ENCODE results near the gene SLC17A7. TPM values are rescaled to one million over a fixed set of nuclear protein-coding genes. Genes with fewer than 3 reads are reported as not detected.
A peak's percentile ranks its signal among the peaks of the same experiment; 100 is the strongest.

SLC17A7 gene
- total and polyA plus RNA-seq, 9 of the 15 experiments (the other 6 are each of a cell fraction or from before 2014, with no cell fraction given) = 1.1 to 15.7 (median 2.4) TPM

- POLR2A ChIA-PET = no interaction called here
- Histone ChIP-seq H3K4me2 (ENCODE audit: insufficient read depth, low read length) (peak overlapping the region; percentile 73), H3K9me1 (ENCODE audit: control insufficient read depth, insufficient read depth, low read length) (no peaks in the 10 kb centered on the region), H3K36me3 (ENCODE audit: control insufficient read depth, insufficient read depth, low read length) (peaks cover 12% of the 10 kb centered on the region; the same call in 1 of the 3 replicates), H2AFZ (ENCODE audit: low read depth, low read length) (peak overlapping the region; percentile 94), H3K4me3 (peak overlapping the region; percentile 56), H3K27ac (ENCODE audit: extremely low read depth, low read depth, low read length) (no peak overlapping the region), H3K9ac (ENCODE audit: insufficient read depth in 1 of 2, low read depth in 2 of 2, low read length in 2 of 2) (peak overlapping the region; percentile 53 to 94; a peak in 3 of 4 replicates), H3K9me3 (replicated peaks; ENCODE audit: control insufficient read depth, insufficient read depth, low read depth, low read length) (no peaks in the 10 kb centered on the region), H3K79me2 (ENCODE audit: control insufficient read depth, insufficient read depth, low read length) (no peaks in the 10 kb centered on the region), H4K20me1 (replicated peaks; ENCODE audit: control insufficient read depth, insufficient read depth, low read length) (no peaks in the 10 kb centered on the region), H3K4me1 (replicated peaks in 1 of 2; ENCODE audit: control insufficient read depth in 2 of 2, insufficient read depth in 2 of 2, low read length in 2 of 2) (peaks cover 11 to 50% of the 10 kb centered on the region in 2 experiments), H3K27me3 (ENCODE audit: control insufficient read depth in 2 of 2, insufficient read depth in 2 of 2, low read length in 2 of 2) (no peaks in the 10 kb centered on the region)
- ATAC-seq (no peak), FAIRE-seq (no peak), DNase-seq (ENCODE audit: extremely low read depth in 1 of 4, low spot score in 3 of 4) (no peak)
- CTCF ChIA-PET (ENCODE audit: low intra/inter-chr PET ratio) = interaction anchor here (0.8 to 1.3 kb wide), 3 partner anchors 28 to 204 kb away, joined by 3 to 5 read pairs (median 3); no protein-coding TSS in a partner anchor
- intact Hi-C loops (cut with micrococcal nuclease) (loop anchor here (1.0 kb wide), 1 partner anchor 29 kb away; no protein-coding TSS in a partner anchor), in situ Hi-C loops (cut with MboI) (no loop called here)
- no TSS peak for BruUV-seq (replicated peaks)
- WGBS (ENCODE audit: insufficient coverage, low coverage, missing lambda C conversion rate) = 8% methylated on average over 4 of the region's 11 CpGs
- TF ChIP-seq CHD4 (IDR thresholded peaks at IDR 0.05; ENCODE audit: insufficient read depth, insufficient replicate concordance, low read depth, low read length, poor library complexity, severe bottlenecking) (no peak), SIN3B (IDR thresholded peaks at IDR 0.05; ENCODE audit: low read depth) (no peak), ZNF583 (CRISPR knock-in tag; IDR thresholded peaks at IDR 0.05) (no peak), LARP7 (IDR thresholded peaks at IDR 0.05) (peak; percentile 77; the same call in 1 of the 2 replicates), HNRNPLL (IDR thresholded peaks at IDR 0.05; ENCODE audit: low read depth, low read length, poor library complexity, severe bottlenecking) (no peak), SAFB (IDR thresholded peaks at IDR 0.05; ENCODE audit: borderline replicate concordance, low read depth, low read length) (no peak), MYBL2 (IDR thresholded peaks at IDR 0.05; ENCODE audit: low read depth) (no peak), MYBL2 (CRISPR knock-in tag; IDR thresholded peaks at IDR 0.05; ENCODE audit: borderline replicate concordance) (no peak), ZBED1 (IDR thresholded peaks at IDR 0.05) (no peak), ELF4 (CRISPR knock-in tag; IDR thresholded peaks at IDR 0.05) (0 out of 2 replicates have a peak, but pooled peaks have one; percentile 6), DEAF1 (CRISPR knock-in tag; IDR thresholded peaks at IDR 0.05) (no peak), ZNF778 (CRISPR knock-in tag; IDR thresholded peaks at IDR 0.05) (no peak), POLR2B (IDR thresholded peaks at IDR 0.05; ENCODE audit: low read depth, partially characterized antibody) (no peak), CBFA2T3 (IDR thresholded peaks at IDR 0.05) (no peak), ZNF695 (CRISPR knock-in tag; IDR thresholded peaks at IDR 0.05) (no peak), ZBTB26 (CRISPR knock-in tag; IDR thresholded peaks at IDR 0.05) (0 out of 2 replicates have a peak, but pooled peaks have one; percentile 23)
- TF ChIP-seq, protein P1, sequence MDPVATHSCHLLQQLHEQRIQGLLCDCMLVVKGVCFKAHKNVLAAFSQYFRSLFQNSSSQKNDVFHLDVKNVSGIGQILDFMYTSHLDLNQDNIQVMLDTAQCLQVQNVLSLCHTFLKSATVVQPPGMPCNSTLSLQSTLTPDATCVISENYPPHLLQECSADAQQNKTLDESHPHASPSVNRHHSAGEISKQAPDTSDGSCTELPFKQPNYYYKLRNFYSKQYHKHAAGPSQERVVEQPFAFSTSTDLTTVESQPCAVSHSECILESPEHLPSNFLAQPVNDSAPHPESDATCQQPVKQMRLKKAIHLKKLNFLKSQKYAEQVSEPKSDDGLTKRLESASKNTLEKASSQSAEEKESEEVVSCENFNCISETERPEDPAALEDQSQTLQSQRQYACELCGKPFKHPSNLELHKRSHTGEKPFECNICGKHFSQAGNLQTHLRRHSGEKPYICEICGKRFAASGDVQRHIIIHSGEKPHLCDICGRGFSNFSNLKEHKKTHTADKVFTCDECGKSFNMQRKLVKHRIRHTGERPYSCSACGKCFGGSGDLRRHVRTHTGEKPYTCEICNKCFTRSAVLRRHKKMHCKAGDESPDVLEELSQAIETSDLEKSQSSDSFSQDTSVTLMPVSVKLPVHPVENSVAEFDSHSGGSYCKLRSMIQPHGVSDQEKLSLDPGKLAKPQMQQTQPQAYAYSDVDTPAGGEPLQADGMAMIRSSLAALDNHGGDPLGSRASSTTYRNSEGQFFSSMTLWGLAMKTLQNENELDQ (CRISPR knock-in tag; IDR thresholded peaks at IDR 0.05; ENCODE audit: borderline replicate concordance) = no peak
- TF ChIP-seq, protein P2, sequence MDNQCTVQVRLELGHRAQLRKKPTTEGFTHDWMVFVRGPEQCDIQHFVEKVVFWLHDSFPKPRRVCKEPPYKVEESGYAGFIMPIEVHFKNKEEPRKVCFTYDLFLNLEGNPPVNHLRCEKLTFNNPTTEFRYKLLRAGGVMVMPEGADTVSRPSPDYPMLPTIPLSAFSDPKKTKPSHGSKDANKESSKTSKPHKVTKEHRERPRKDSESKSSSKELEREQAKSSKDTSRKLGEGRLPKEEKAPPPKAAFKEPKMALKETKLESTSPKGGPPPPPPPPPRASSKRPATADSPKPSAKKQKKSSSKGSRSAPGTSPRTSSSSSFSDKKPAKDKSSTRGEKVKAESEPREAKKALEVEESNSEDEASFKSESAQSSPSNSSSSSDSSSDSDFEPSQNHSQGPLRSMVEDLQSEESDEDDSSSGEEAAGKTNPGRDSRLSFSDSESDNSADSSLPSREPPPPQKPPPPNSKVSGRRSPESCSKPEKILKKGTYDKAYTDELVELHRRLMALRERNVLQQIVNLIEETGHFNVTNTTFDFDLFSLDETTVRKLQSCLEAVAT (IDR thresholded peaks at IDR 0.05) = peak; percentile 24 to 52; a peak in 2 of 4 replicates
Measured at GRCh38 chr19:49474542-49474924, 33.2 kb upstream of the SLC17A7 start.
